HepG2 (cell line): ENCODE measurements around the gene MXD3. TPM values are rescaled to one million over a fixed set of nuclear protein-coding genes. Genes with fewer than 3 reads are reported as not detected.

Experiments used
- AGO2 ChIP-seq: fragments of 200-400 bp; formaldehyde crosslinking; optimal IDR thresholded peaks from 2 replicates; pipeline ENCODE3; 2017; ENCODE audit warnings: mild to moderate bottlenecking, low read depth, low read length, moderate library complexity
- ATAD3A ChIP-seq: sonication (generic); formaldehyde crosslinking; IDR thresholded peaks from 2 replicates; pipeline ENCODE4 v1.4.0; 2020; ENCODE audit warnings: missing genetic modification reagents
- ATF7 ChIP-seq, 2 experiments: fragments of 450-650 bp in 1 of 2; sonication (generic) in 1 of 2; formaldehyde crosslinking in 1 of 2; IDR thresholded peaks; 2 replicates each; pipeline versions ENCODE4 v1.4.0 to v1.6.1; 2016 to 2020; ENCODE audit warnings: antibody characterized with exemption in 1 of 2, mild to moderate bottlenecking in 1 of 2, missing genetic modification reagents in 1 of 2
- ATF7-NPFF ChIP-seq: sonication (generic); formaldehyde crosslinking; IDR thresholded peaks from 2 replicates; pipeline ENCODE4 v1.8.1; 2023; ENCODE audit warnings: mild to moderate bottlenecking, low read depth, missing genetic modification reagents, moderate library complexity
- CENPT ChIP-seq: sonication (generic); formaldehyde crosslinking; IDR thresholded peaks from 2 replicates; pipeline ENCODE4 v1.8.0; 2022; ENCODE audit warnings: low read depth, mild to moderate bottlenecking, moderate library complexity, missing genetic modification reagents
- GATAD2A ChIP-seq: IDR thresholded peaks from 2 replicates; pipeline ENCODE4 v1.6.1; 2016
- MAFF ChIP-seq: IDR thresholded peaks from 2 replicates; pipeline ENCODE4 v1.6.1; 2011; ENCODE audit warnings: low read depth, low read length, improper control_type of control experiment
- NCOA1 ChIP-seq: sonication (generic); formaldehyde crosslinking; IDR thresholded peaks from 2 replicates; pipeline ENCODE4 v1.9.0; 2021; ENCODE audit warnings: missing genetic modification reagents
- NFE2 ChIP-seq: sonication (generic); formaldehyde crosslinking; IDR thresholded peaks from 2 replicates; pipeline ENCODE4 v1.4.0; 2020; ENCODE audit warnings: missing genetic modification reagents
- PCBP1 ChIP-seq: fragments of 200-400 bp; formaldehyde crosslinking; IDR thresholded peaks from 2 replicates; pipeline ENCODE4 v1.6.1; 2017; ENCODE audit warnings: mild to moderate bottlenecking, low read depth, low read length, borderline replicate concordance
- SALL1 ChIP-seq: sonication (generic); formaldehyde crosslinking; IDR thresholded peaks from 2 replicates; pipeline ENCODE4 v1.8.0; 2022; ENCODE audit warnings: mild to moderate bottlenecking, missing genetic modification reagents
- SP2 ChIP-seq: sonication (generic); formaldehyde crosslinking; IDR thresholded peaks from 2 replicates; pipeline ENCODE4 v1.5.1; 2020; ENCODE audit warnings: mild to moderate bottlenecking, missing genetic modification reagents
- ZFX ChIP-seq: sonication (generic); formaldehyde crosslinking; IDR thresholded peaks from 2 replicates; pipeline ENCODE4 v1.4.0; 2020; ENCODE audit warnings: mild to moderate bottlenecking, low read depth, missing genetic modification reagents, moderate library complexity
- ZNF136 ChIP-seq: sonication (generic); formaldehyde crosslinking; IDR thresholded peaks from 2 replicates; pipeline ENCODE4 v1.8.1; 2022; ENCODE audit warnings: low read depth, mild to moderate bottlenecking, moderate library complexity, missing genetic modification reagents
- ZNF235 ChIP-seq: sonication (generic); formaldehyde crosslinking; IDR thresholded peaks from 2 replicates; pipeline ENCODE4 v1.8.1; 2023; ENCODE audit warnings: mild to moderate bottlenecking, missing genetic modification reagents, borderline replicate concordance
- ZNF256 ChIP-seq: sonication (generic); formaldehyde crosslinking; conservative IDR thresholded peaks from 2 replicates; pipeline ENCODE4 v1.4.0; 2020; ENCODE audit warnings: missing genetic modification reagents
- ZNF367 ChIP-seq: sonication (generic); formaldehyde crosslinking; IDR thresholded peaks from 2 replicates; pipeline ENCODE4 v1.4.0; 2020; ENCODE audit warnings: missing genetic modification reagents, borderline replicate concordance
- ZNF441 ChIP-seq: sonication (generic); formaldehyde crosslinking; IDR thresholded peaks from 2 replicates; pipeline ENCODE4 v1.7.0; 2021; ENCODE audit warnings: missing genetic modification reagents, borderline replicate concordance
- ZNF562 ChIP-seq: sonication (generic); formaldehyde crosslinking; IDR thresholded peaks from 2 replicates; pipeline ENCODE4 v1.8.0; 2022; ENCODE audit warnings: missing genetic modification reagents, borderline replicate concordance
- ZNF563 ChIP-seq: sonication (generic); formaldehyde crosslinking; IDR thresholded peaks from 2 replicates; pipeline ENCODE4 v1.8.0; 2022; ENCODE audit warnings: mild to moderate bottlenecking, moderate library complexity, missing genetic modification reagents
- ZNF570 ChIP-seq: sonication (generic); formaldehyde crosslinking; IDR thresholded peaks from 2 replicates; pipeline ENCODE4 v1.4.0; 2020; ENCODE audit warnings: mild to moderate bottlenecking, missing genetic modification reagents, borderline replicate concordance
- ZNF747 ChIP-seq: sonication (generic); formaldehyde crosslinking; IDR thresholded peaks from 2 replicates; pipeline ENCODE4 v1.8.1; 2023; ENCODE audit warnings: missing genetic modification reagents, mild to moderate bottlenecking, borderline replicate concordance
- ZNF749 ChIP-seq: sonication (generic); formaldehyde crosslinking; IDR thresholded peaks from 2 replicates; pipeline ENCODE4 v1.8.0; 2022; ENCODE audit warnings: mild to moderate bottlenecking, missing genetic modification reagents, moderate library complexity, borderline replicate concordance
- ZNF75D ChIP-seq: sonication (generic); formaldehyde crosslinking; IDR thresholded peaks from 2 replicates; pipeline ENCODE4 v1.8.1; 2023; ENCODE audit warnings: missing genetic modification reagents, mild to moderate bottlenecking, borderline replicate concordance
- ZNF776 ChIP-seq: sonication (generic); formaldehyde crosslinking; IDR thresholded peaks from 2 replicates; pipeline ENCODE4 v1.4.0; 2020; ENCODE audit warnings: mild to moderate bottlenecking, missing genetic modification reagents
- ZNF841 ChIP-seq: sonication (generic); formaldehyde crosslinking; IDR thresholded peaks from 2 replicates; pipeline ENCODE4 v1.8.1; 2023; ENCODE audit warnings: missing genetic modification reagents, borderline replicate concordance
- polyA plus RNA-seq, 8 experiments: library from polyadenylated mRNA; depleted of rRNA in 3 of 8; stranded (reverse) in 7 of 8; unstranded in 1 of 8; fragments of >200 nt; fragmentation: Illumina TruSeq in 4 of 8; extraction: Trizol in 4 of 8; gene quantifications; 2 replicates each; pipeline versions ENCODE4 v1.2.1 to v1.2.3, GENCODE V29; 2011 to 2016; ENCODE audit warnings: low read depth in 4 of 8, missing spikeins in 1 of 8, mixed read lengths in 1 of 8; ENCODE audit not compliant: insufficient read depth in 1 of 8
- total RNA-seq, 5 experiments: library from RNA; depleted of rRNA; stranded (reverse); fragments of >200 nt; fragmentation: Illumina TruSeq; extraction: Trizol; gene quantifications; 2 replicates each; pipeline ENCODE4 v1.2.3, GENCODE V29; 2016; ENCODE audit warnings: low read depth in 1 of 5
- TF ChIP-seq, protein P1 (sequence below): sonication (generic); formaldehyde crosslinking; IDR thresholded peaks from 2 replicates; pipeline ENCODE4 v1.8.0; 2022; ENCODE audit warnings: missing genetic modification reagents, mild to moderate bottlenecking, moderate library complexity, borderline replicate concordance
- TF ChIP-seq, protein P2 (sequence below): sonication (generic); formaldehyde crosslinking; IDR thresholded peaks from 2 replicates; pipeline ENCODE4 v1.5.0; 2020; ENCODE audit warnings: missing genetic modification reagents

The MXD3 gene
- total and polyA plus RNA-seq, 2 of the 13 experiments (the other 11 are each of a cell fraction or from before 2014, with no cell fraction given): 10.5 to 12.8 TPM

DNA sequence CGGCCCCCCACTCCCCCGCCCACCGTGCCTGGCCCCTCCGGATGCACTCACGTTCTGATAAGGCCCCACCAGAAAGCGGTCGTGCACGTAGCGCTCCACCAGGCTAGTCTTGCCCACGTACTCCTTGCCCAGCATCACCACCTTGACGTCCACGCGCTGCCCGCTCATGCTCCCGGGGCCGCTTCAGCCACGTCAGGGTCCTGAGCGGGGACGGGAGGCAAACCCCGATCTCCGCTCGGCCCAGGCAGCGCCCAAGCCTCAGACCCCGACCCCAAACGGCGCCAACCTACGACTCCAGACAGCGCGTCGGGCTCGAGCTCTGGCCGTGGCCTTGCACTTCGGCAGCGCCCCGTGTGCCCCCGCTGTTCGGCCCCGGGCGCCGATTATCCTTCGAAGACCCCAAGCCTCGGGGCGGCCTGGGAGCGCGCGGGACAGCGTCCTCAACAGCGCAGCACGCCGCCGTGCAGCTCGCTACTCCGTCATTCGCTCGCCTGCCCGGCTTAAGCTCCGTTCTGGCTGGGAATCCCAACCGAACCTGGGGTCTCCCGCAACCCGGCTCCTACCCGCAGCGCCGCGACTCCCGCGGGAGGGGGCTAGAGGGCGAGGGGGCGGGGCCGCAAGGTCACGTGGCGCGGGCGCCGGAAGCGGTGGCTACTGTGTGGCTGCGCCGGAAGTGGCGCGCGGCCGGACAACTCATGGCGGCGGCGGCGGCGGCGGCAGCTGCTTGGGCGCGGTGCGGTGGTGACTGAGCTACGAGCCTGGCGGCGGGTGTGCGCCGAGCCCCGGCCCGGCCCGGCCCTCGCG, 8.4 kb downstream of the MXD3 start, which contains the start of the genes PRELID1 and RAB24 (continued):
- peak; percentile 85; the same call in 1 of the 2 replicates for TF ChIP-seq NCOA1 (CRISPR knock-in tag)
- no peak for TF ChIP-seq PCBP1
- 0 out of 2 replicates have a peak, but pooled peaks have one; percentile 36 for TF ChIP-seq ZNF235
- TF ChIP-seq ATF7-NPFF (CRISPR knock-in tag): peak; percentile 85; the same call in 1 of the 2 replicates
- TF ChIP-seq CENPT (CRISPR knock-in tag): no peak
- peak; percentile 35; the same call in 1 of the 2 replicates for TF ChIP-seq ZNF749 (CRISPR knock-in tag)
- peak; percentile 36; the same call in 1 of the 2 replicates for TF ChIP-seq GATAD2A (CRISPR knock-in tag)
- no peak for TF ChIP-seq ZNF75D (CRISPR knock-in tag)
- TF ChIP-seq ATAD3A (CRISPR knock-in tag): no peak
- TF ChIP-seq NFE2 (CRISPR knock-in tag): no peak
- no peak for TF ChIP-seq ZNF747 (CRISPR knock-in tag)
- peak; percentile 84 for TF ChIP-seq ZFX (CRISPR knock-in tag)
- peak; percentile 83 for TF ChIP-seq ZNF563
- no peak for TF ChIP-seq ZNF367 (CRISPR knock-in tag)
- TF ChIP-seq ZNF776 (CRISPR knock-in tag): peak; percentile 92
- no peak for TF ChIP-seq ATF7 (IDR thresholded peaks at IDR 0.05)
- TF ChIP-seq ATF7 (CRISPR knock-in tag; IDR thresholded peaks at IDR 0.05): no peak
- peak; percentile 71 for TF ChIP-seq AGO2
- TF ChIP-seq, protein P1, sequence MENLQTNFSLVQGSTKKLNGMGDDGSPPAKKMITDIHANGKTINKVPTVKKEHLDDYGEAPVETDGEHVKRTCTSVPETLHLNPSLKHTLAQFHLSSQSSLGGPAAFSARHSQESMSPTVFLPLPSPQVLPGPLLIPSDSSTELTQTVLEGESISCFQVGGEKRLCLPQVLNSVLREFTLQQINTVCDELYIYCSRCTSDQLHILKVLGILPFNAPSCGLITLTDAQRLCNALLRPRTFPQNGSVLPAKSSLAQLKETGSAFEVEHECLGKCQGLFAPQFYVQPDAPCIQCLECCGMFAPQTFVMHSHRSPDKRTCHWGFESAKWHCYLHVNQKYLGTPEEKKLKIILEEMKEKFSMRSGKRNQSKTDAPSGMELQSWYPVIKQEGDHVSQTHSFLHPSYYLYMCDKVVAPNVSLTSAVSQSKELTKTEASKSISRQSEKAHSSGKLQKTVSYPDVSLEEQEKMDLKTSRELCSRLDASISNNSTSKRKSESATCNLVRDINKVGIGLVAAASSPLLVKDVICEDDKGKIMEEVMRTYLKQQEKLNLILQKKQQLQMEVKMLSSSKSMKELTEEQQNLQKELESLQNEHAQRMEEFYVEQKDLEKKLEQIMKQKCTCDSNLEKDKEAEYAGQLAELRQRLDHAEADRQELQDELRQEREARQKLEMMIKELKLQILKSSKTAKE (CRISPR knock-in tag): peak; percentile 66
- no peak; the same call in 1 of the 2 replicates for TF ChIP-seq ZNF256 (CRISPR knock-in tag)
- TF ChIP-seq, protein P2, sequence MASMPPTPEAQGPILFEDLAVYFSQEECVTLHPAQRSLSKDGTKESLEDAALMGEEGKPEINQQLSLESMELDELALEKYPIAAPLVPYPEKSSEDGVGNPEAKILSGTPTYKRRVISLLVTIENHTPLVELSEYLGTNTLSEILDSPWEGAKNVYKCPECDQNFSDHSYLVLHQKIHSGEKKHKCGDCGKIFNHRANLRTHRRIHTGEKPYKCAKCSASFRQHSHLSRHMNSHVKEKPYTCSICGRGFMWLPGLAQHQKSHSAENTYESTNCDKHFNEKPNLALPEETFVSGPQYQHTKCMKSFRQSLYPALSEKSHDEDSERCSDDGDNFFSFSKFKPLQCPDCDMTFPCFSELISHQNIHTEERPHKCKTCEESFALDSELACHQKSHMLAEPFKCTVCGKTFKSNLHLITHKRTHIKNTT: no peak
- peak; percentile 13; the same call in 1 of the 2 replicates for TF ChIP-seq ZNF441 (CRISPR knock-in tag)
- TF ChIP-seq SP2 (CRISPR knock-in tag): peak; percentile 63
- peak; percentile 62; the same call in 1 of the 2 replicates for TF ChIP-seq ZNF136 (CRISPR knock-in tag)
- TF ChIP-seq ZNF562: no peak
- TF ChIP-seq ZNF841 (CRISPR knock-in tag): peak; percentile 69; the same call in 1 of the 2 replicates
- TF ChIP-seq SALL1 (CRISPR knock-in tag): peak; percentile 64
- TF ChIP-seq MAFF: no peak
- TF ChIP-seq ZNF570: no peak
